Lung (tissue), 12 donors: ENCODE measurements around the gene PATZ1. TPM values are rescaled to one million over a fixed set of nuclear protein-coding genes. Genes with fewer than 3 reads are reported as not detected.

Experiments used
- ATAC-seq: fragments of 200-7000 bp; cut with Tn5 transposase; one replicate; pipeline ENCODE4 v1.9.1; 2020; ENCODE audit warnings: moderate number of reproducible peaks; ENCODE audit not compliant: insufficient read depth, low FRiP score
- DNase-seq, 3 donors: peaks; one replicate each; pipeline ENCODE4 v3.0.0-alpha.2; 2013 to 2017
- H3K27ac ChIP-seq, 2 donors: one replicate each; pipeline ENCODE4 v1.5.1; 2013; ENCODE audit warnings: mild to moderate bottlenecking in 2 of 2, moderate library complexity in 2 of 2, control low read depth in 1 of 2, inconsistent platforms in 1 of 2, low read depth in 1 of 2, low read length in 1 of 2
- H3K27me3 ChIP-seq, 3 donors: one replicate each; pipeline ENCODE4 v1.5.1; 2013; ENCODE audit warnings: low read length in 2 of 3; ENCODE audit not compliant: control insufficient read depth in 3 of 3, insufficient read depth in 3 of 3
- H3K36me3 ChIP-seq, 4 donors: one replicate each; pipeline ENCODE4 v1.5.1; 2013; ENCODE audit warnings: low read length in 4 of 4, mild to moderate bottlenecking in 1 of 4, moderate library complexity in 1 of 4; ENCODE audit not compliant: control insufficient read depth in 4 of 4, insufficient read depth in 4 of 4
- H3K4me1 ChIP-seq, 5 donors: one replicate each; pipeline ENCODE4 v1.5.1; 2013; ENCODE audit warnings: low read length in 5 of 5, mild to moderate bottlenecking in 2 of 5, moderate library complexity in 1 of 5; ENCODE audit not compliant: control insufficient read depth in 5 of 5, insufficient read depth in 5 of 5
- H3K4me3 ChIP-seq: one replicate; pipeline ENCODE4 v1.5.1; 2013; ENCODE audit warnings: mild to moderate bottlenecking, control low read depth, moderate library complexity
- H3K9ac ChIP-seq, 2 donors: one replicate each; pipeline ENCODE4 v1.5.1; 2013; ENCODE audit warnings: low read length in 2 of 2, control low read depth in 1 of 2; ENCODE audit not compliant: insufficient read depth in 1 of 2
- H3K9me3 ChIP-seq, 4 donors: one replicate each; pipeline ENCODE4 v1.5.1; 2013; ENCODE audit warnings: low read length in 3 of 4, mild to moderate bottlenecking in 1 of 4, moderate library complexity in 1 of 4; ENCODE audit not compliant: control insufficient read depth in 4 of 4, insufficient read depth in 3 of 4
- CTCF ChIP-seq: IDR thresholded peaks from 2 replicates; pipeline ENCODE4 v1.5.1; 2012; ENCODE audit warnings: mild to moderate bottlenecking; ENCODE audit errors: control extremely low read depth, extremely low read depth
- WGBS, 2 donors: extraction: QIAGEN DNeasy Blood & Tissue Kit; methylation state at CpG; one replicate each; pipeline ENCODE4 v1.1.7; 2013; 5-methylcytosine and 5-hydroxymethylcytosine counted together
- polyA plus RNA-seq, 2 donors: library from polyadenylated mRNA; stranded (reverse); fragments of 200-250 nt; gene quantifications; one replicate each; pipeline ENCODE4 v1.2.1, GENCODE V29; 2013
- total RNA-seq, 2 donors: library from RNA; depleted of rRNA in 1 of 2; stranded (reverse); fragments of >200 nt in 1 of 2; gene quantifications; one replicate each; pipeline ENCODE4 v1.2.1, GENCODE V29; 2014 to 2021
- donor health status: control.
- donor health status: control.
- donor health status: Bipolar disorder and iron deficiency.
- donor health status: healthy.
- donor health status: DM: yes; HTN: yes; CAD: no.

The PATZ1 gene
- total and polyA plus RNA-seq, 4 donors: 12.6 to 35.4 (median 29.6) TPM

DNA sequence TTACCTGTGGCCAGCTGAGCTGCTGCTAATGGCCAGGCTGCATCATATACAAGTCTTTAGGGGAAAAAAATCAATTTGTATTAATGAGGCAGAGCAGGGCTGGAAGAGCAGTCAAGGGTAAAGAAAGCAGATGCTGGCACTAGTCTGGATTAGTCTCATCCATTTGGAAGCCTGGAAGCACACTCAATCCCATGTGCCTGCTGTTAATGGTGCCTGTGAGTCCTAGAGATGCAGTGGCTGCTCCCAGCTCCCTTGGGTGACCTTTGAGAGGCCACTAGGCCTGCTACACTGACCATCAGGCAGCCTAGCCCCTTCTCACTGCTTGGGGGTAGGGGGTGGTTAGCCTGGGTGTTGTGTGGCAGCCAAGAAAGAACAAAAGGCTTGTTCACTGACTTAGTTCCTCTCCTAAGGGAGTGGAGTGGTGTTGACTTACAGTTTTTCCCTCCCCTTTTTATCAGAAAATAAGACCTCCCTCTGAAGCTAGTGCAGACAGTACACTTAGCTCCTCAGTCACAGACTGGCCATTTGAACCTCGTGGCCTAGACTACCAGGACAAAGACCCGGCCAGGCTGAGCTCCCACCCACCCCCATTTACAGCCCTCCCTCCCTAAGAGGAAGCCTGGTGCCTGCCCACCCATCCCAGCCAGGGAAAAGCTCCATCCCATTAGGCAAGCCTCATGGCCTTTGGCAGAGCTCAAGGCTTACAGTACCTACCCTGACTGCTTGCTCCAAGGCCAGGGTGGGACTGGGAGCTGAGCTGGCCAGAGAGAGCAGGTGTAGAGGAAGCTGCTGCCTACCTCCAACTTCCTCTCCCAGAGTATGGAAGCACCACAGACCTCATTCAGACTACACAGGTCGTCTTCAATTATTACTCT lies 61.6 kb downstream of the PATZ1 start:
- 28 to 29% methylated on average over 3 of the region's 3 CpGs for WGBS, 2 donors
- peak in 1 of 3 donors; percentile 35 for DNase-seq
- ATAC-seq: no peak
- H3K4me3 ChIP-seq: no peak overlapping the region
- no peaks in the 10 kb centered on the region for H3K27me3 ChIP-seq
- TF ChIP-seq CTCF: no peak
- peak overlapping the region in 1 of 2 donors; percentile 61 for H3K27ac ChIP-seq
- no peaks in the 10 kb centered on the region for H3K9me3 ChIP-seq
- peaks cover 0 to 15% (median 5%) of the 10 kb centered on the region in 5 donors for H3K4me1 ChIP-seq
- H3K9ac ChIP-seq: no peak overlapping the region
- H3K36me3 ChIP-seq: peaks cover 6 to 51% (median 12%) of the 10 kb centered on the region in 4 donors

DNA sequence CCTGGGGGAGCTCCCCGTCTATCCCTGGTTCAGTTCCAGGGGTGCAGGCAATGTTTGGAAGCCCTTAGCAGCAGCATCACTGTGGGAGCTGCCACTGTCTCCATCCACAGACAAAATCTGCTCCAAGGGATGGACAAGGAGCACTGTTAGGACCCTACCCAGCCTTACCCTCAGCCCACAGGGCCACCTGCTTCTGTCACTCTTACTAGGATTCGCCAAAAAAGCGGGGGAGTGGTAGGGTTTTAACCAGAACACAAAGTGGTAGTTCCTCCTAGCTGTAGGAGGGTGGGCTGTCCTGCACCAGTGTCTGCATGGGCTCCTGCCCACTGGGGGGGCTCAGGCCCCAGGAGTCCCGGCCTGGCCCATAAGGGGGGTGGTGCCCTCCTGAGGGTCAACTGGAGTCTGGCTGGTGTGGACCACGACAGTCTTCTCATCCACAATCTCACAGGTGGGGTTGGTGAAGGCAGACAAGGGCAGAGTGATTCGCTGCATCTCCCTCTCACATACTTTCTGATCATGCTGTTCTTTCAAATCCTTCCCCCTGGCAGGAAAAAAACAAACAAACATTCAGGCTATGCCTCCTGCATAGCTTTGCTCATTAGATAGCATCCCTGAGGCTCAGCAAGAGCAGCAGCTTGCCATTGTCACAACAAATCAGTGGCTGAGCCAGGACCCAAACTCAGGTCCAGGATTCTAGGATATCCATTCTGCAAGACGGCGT lies 63.2 kb downstream of the PATZ1 start:
- Histone ChIP-seq H3K4me3 (no peak overlapping the region), H3K9me3 (no peaks in the 10 kb centered on the region), H3K4me1 (peaks cover 0 to 8% (median 5%) of the 10 kb centered on the region in 5 donors), H3K9ac (no peak overlapping the region), H3K36me3 (peaks cover 7 to 53% (median 15%) of the 10 kb centered on the region in 4 donors), H3K27me3 (no peaks in the 10 kb centered on the region), H3K27ac (no peak overlapping the region)
- WGBS, 2 donors: 77 to 82% methylated on average over 8 of the region's 8 CpGs
- DNase-seq: no peak
- TF ChIP-seq CTCF: no peak
- no peak for ATAC-seq

- Histone ChIP-seq H3K9ac (no peak overlapping the region), H3K4me1 (peaks cover 0 to 8% (median 5%) of the 10 kb centered on the region in 5 donors), H3K36me3 (peaks cover 7 to 59% (median 16%) of the 10 kb centered on the region in 4 donors), H3K27ac (peak overlapping the region in 1 of 2 donors; percentile 41), H3K4me3 (no peak overlapping the region), H3K9me3 (no peaks in the 10 kb centered on the region), H3K27me3 (no peaks in the 10 kb centered on the region)
- DNase-seq (no peak), ATAC-seq (no peak)
- WGBS, 2 donors: 60 to 63% methylated on average over 4 of the region's 4 CpGs
- no peak for TF ChIP-seq CTCF
These were observed 64.4 kb downstream of the PATZ1 start for GRCh38 chr22:31281733-31282132.
